Astrocyte (in vitro differentiated cells and primary cell): ENCODE data around the gene WWTR1. TPM values are rescaled to one million over a fixed set of nuclear protein-coding genes. Genes with fewer than 3 reads are reported as not detected.

Source experiments
- DNase-seq: peaks from one replicate; pipeline ENCODE4 v3.0.0-alpha.2; 2010; ENCODE audit warnings: low read depth
- FAIRE-seq: peaks from 2 replicates; lab custom pipeline; 2011; peaks lifted over from hg19 to GRCh38; lab: Jason Lieb, UNC
- H2AFZ ChIP-seq: 2 replicates; pipeline ENCODE4 v1.6.0; 2012; ENCODE audit warnings: low read depth, low read length, inconsistent platforms
- H3K27ac ChIP-seq: 2 replicates; pipeline ENCODE4 v1.5.1; 2011; ENCODE audit warnings: low read depth, low read length, inconsistent platforms
- H3K27me3 ChIP-seq: 2 replicates; pipeline ENCODE4 v1.6.0; 2011; ENCODE audit warnings: low read length, inconsistent platforms; ENCODE audit not compliant: insufficient read depth
- H3K36me3 ChIP-seq: 2 replicates; pipeline ENCODE4 v1.5.1; 2011; ENCODE audit warnings: low read length, inconsistent platforms; ENCODE audit not compliant: insufficient read depth
- H3K4me1 ChIP-seq: 2 replicates; pipeline ENCODE4 v1.5.1; 2011; ENCODE audit warnings: low read length, inconsistent platforms; ENCODE audit not compliant: insufficient read depth
- H3K4me2 ChIP-seq: 2 replicates; pipeline ENCODE4 v1.6.0; 2012; ENCODE audit warnings: low read length, inconsistent platforms
- H3K4me3 ChIP-seq: 2 replicates; pipeline ENCODE4 v1.5.1; 2011; ENCODE audit warnings: low read depth, mild to moderate bottlenecking, low read length, inconsistent platforms; ENCODE audit not compliant: insufficient read depth
- H3K79me2 ChIP-seq: 2 replicates; pipeline ENCODE4 v1.6.0; 2012; ENCODE audit warnings: mild to moderate bottlenecking, low read length, inconsistent platforms; ENCODE audit not compliant: insufficient read depth
- H3K9ac ChIP-seq: 2 replicates; pipeline ENCODE4 v1.6.0; 2012; ENCODE audit warnings: mild to moderate bottlenecking, low read length, inconsistent platforms
- H3K9me3 ChIP-seq: 2 replicates; pipeline ENCODE4 v1.5.1; 2012; ENCODE audit warnings: low read depth, mild to moderate bottlenecking, low read length, inconsistent platforms; ENCODE audit not compliant: insufficient read depth
- H4K20me1 ChIP-seq: 2 replicates; pipeline ENCODE4 v1.6.0; 2012; ENCODE audit warnings: low read length, inconsistent platforms; ENCODE audit not compliant: insufficient read depth
- H3K27ac Mint-ChIP-seq: one replicate; pipeline ENCODE4 v1.8.0; 2021; ENCODE audit warnings: mild to moderate bottlenecking, mixed read lengths; ENCODE audit not compliant: unreplicated experiment
- H3K27me3 Mint-ChIP-seq: one replicate; pipeline ENCODE4 v1.8.0; 2021; ENCODE audit warnings: low read depth, mixed read lengths; ENCODE audit not compliant: unreplicated experiment
- H3K36me3 Mint-ChIP-seq: one replicate; pipeline ENCODE4 v1.8.0; 2021; ENCODE audit warnings: low read depth, mixed read lengths; ENCODE audit not compliant: unreplicated experiment
- H3K4me1 Mint-ChIP-seq: one replicate; pipeline ENCODE4 v1.8.0; 2021; ENCODE audit warnings: low read depth, mixed read lengths; ENCODE audit not compliant: unreplicated experiment
- H3K4me3 Mint-ChIP-seq: one replicate; pipeline ENCODE4 v1.8.0; 2021; ENCODE audit warnings: mild to moderate bottlenecking, moderate library complexity, mixed read lengths; ENCODE audit not compliant: unreplicated experiment
- H3K9me3 Mint-ChIP-seq: one replicate; pipeline ENCODE4 v1.8.0; 2021; ENCODE audit warnings: mild to moderate bottlenecking, mixed read lengths; ENCODE audit not compliant: unreplicated experiment
- CTCF ChIP-seq: IDR thresholded peaks from 2 replicates; pipeline ENCODE4 v1.5.1; 2011; ENCODE audit warnings: low read depth, mild to moderate bottlenecking, inconsistent platforms, low read length, moderate library complexity; ENCODE audit not compliant: insufficient read depth
- EZH2 ChIP-seq: IDR thresholded peaks from 2 replicates; pipeline ENCODE4 v1.6.1; 2012; ENCODE audit warnings: mild to moderate bottlenecking, low read length, inconsistent platforms; ENCODE audit not compliant: insufficient read depth
- total RNA-seq: library from RNA; stranded (reverse); gene quantifications from 2 replicates; pipeline ENCODE4 v1.2.1, GENCODE V29; 2021

Gene WWTR1
- total RNA-seq, 1 donor from 2014 or later: 94.3 TPM

DNA sequence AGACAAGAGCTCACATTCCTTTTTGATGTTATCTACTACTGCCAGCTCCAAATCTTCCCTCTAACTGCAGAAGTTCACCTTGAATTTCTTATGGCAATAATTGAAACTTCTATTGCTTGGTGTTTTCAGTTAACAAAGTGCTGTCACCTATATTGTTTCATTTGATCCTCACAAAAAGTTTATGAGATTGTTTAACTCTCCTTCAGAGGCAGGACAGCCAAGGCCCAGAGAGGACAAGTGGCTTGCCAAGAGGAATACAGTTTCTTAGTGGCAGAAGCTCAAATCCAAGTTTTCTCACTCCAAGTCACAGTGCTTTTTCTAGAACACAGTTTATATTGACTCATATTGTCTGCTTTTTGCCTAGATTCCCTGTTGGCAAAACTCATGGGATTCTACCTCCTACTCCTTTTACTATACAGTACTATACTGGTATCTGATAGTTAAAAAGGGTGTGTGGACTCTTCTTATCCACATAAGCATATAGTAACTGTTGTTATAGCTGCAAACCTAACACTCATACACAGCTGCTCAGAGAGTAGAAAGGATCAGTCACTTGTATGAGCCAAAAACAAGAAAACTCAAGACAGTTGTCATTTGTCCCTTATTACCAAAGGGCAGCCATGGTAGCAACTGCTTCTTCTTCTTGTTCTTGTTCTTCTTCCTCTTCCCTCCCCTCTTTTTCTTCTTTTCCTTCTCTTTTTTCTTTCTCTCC lies 167.4 kb downstream of the WWTR1 start:
- peaks cover 8% of the 10 kb centered on the region for H3K4me1 ChIP-seq
- H3K79me2 ChIP-seq: no peaks in the 10 kb centered on the region
- peaks cover 6% of the 10 kb centered on the region for H3K27me3 Mint-ChIP-seq
- no peak overlapping the region for H3K27ac Mint-ChIP-seq
- H3K9me3 Mint-ChIP-seq: no peaks in the 10 kb centered on the region
- TF ChIP-seq EZH2: no peak
- H4K20me1 ChIP-seq: no peaks in the 10 kb centered on the region
- FAIRE-seq: no peak
- H3K4me3 Mint-ChIP-seq: no peak overlapping the region
- DNase-seq: no peak
- no peaks in the 10 kb centered on the region for H3K36me3 Mint-ChIP-seq
- peaks cover 3% of the 10 kb centered on the region for H3K27me3 ChIP-seq
- H2AFZ ChIP-seq: no peak overlapping the region
- no peak overlapping the region for H3K4me2 ChIP-seq
- H3K9me3 ChIP-seq: no peaks in the 10 kb centered on the region
- H3K9ac ChIP-seq: no peak overlapping the region
- H3K4me1 Mint-ChIP-seq: peaks cover 4% of the 10 kb centered on the region
- H3K36me3 ChIP-seq: no peaks in the 10 kb centered on the region
- H3K4me3 ChIP-seq: no peak overlapping the region
- no peak overlapping the region for H3K27ac ChIP-seq

GRCh38 chr3:149489060-149489690 lies 168.7 kb downstream of the WWTR1 start:
- Histone ChIP-seq H3K9me3 (no peaks in the 10 kb centered on the region), H2AFZ (no peak overlapping the region), H3K36me3 (no peaks in the 10 kb centered on the region), H3K4me3 (no peak overlapping the region), H4K20me1 (no peaks in the 10 kb centered on the region), H3K9ac (no peak overlapping the region), H3K27me3 (peaks cover 3% of the 10 kb centered on the region), H3K27ac (no peak overlapping the region), H3K4me2 (no peak overlapping the region), H3K79me2 (no peaks in the 10 kb centered on the region), H3K4me1 (no peaks in the 10 kb centered on the region)
- H3K36me3 Mint-ChIP-seq: no peaks in the 10 kb centered on the region
- no peak for FAIRE-seq
- no peaks in the 10 kb centered on the region for H3K9me3 Mint-ChIP-seq
- H3K27ac Mint-ChIP-seq: no peak overlapping the region
- no peak overlapping the region for H3K4me3 Mint-ChIP-seq
- peak; percentile 55 for TF ChIP-seq CTCF
- no peak for TF ChIP-seq EZH2
- H3K4me1 Mint-ChIP-seq: peaks cover 4% of the 10 kb centered on the region
- no peak for DNase-seq
- H3K27me3 Mint-ChIP-seq: peaks cover 6% of the 10 kb centered on the region

GRCh38 chr3:149487598-149488197 lies 170.1 kb downstream of the WWTR1 start:
- FAIRE-seq (no peak), DNase-seq (no peak)
- Mint-ChIP-seq H3K27ac (no peak overlapping the region), H3K4me1 (peaks cover 4% of the 10 kb centered on the region), H3K27me3 (peaks cover 5% of the 10 kb centered on the region), H3K36me3 (no peaks in the 10 kb centered on the region), H3K4me3 (no peak overlapping the region), H3K9me3 (no peaks in the 10 kb centered on the region)
- Histone ChIP-seq H3K4me2 (no peak overlapping the region), H4K20me1 (no peaks in the 10 kb centered on the region), H3K4me1 (no peaks in the 10 kb centered on the region), H3K4me3 (no peak overlapping the region), H3K27me3 (no peaks in the 10 kb centered on the region), H3K36me3 (no peaks in the 10 kb centered on the region), H3K27ac (no peak overlapping the region), H3K79me2 (no peaks in the 10 kb centered on the region), H3K9me3 (no peaks in the 10 kb centered on the region), H3K9ac (no peak overlapping the region), H2AFZ (no peak overlapping the region)
- TF ChIP-seq CTCF (peak; percentile 30), EZH2 (no peak)
